MCF 10A (cell line): Measurements from ENCODE around the gene XPO5. TPM values are rescaled to one million over a fixed set of nuclear protein-coding genes. Genes with fewer than 3 reads are reported as not detected.

ENCODE experiments used
- BruUV-seq: library from RNA; stranded (reverse); fragments of 400-500 nt; replicated peaks from 2 replicates; lab custom pipeline; 2021; lab: Mats Ljungman, UMichigan
- CTCF ChIA-PET: fragments of 300-600 bp; sonication (Branson Sonifier 250); formaldehyde crosslinking; extraction: SDS; loops from one replicate; lab custom pipeline; 2021; ENCODE audit warnings: antibody characterized with exemption, inconsistent platforms; lab: Yijun Ruan, JAX
- POLR2A ChIA-PET: fragments of 300-600, 350-650 bp; sonication (Branson Sonifier 250); formaldehyde crosslinking; extraction: SDS; loops from one replicate; lab custom pipeline; 2020; ENCODE audit warnings: antibody characterized with exemption, inconsistent platforms; lab: Yijun Ruan, JAX
- DNase-seq: peaks from one replicate; pipeline ENCODE4 v3.0.0-alpha.2; 2018; ENCODE audit not compliant: unreplicated experiment
- H3K27ac Mint-ChIP-seq: one replicate; pipeline ENCODE4 v1.8.0; 2022; ENCODE audit warnings: mild to moderate bottlenecking, low read depth, mixed read lengths; ENCODE audit not compliant: unreplicated experiment
- H3K27me3 Mint-ChIP-seq: one replicate; pipeline ENCODE4 v1.8.0; 2022; ENCODE audit warnings: mixed read lengths; ENCODE audit not compliant: insufficient read depth, unreplicated experiment
- H3K36me3 Mint-ChIP-seq: one replicate; pipeline ENCODE4 v1.8.0; 2022; ENCODE audit warnings: mild to moderate bottlenecking, moderate library complexity, mixed read lengths; ENCODE audit not compliant: insufficient read depth, unreplicated experiment
- H3K4me1 Mint-ChIP-seq: one replicate; pipeline ENCODE4 v1.8.0; 2022; ENCODE audit warnings: mixed read lengths; ENCODE audit not compliant: insufficient read depth, unreplicated experiment
- H3K4me3 Mint-ChIP-seq: one replicate; pipeline ENCODE4 v1.8.0; 2022; ENCODE audit warnings: mild to moderate bottlenecking, moderate library complexity, mixed read lengths; ENCODE audit not compliant: unreplicated experiment
- H3K9me3 Mint-ChIP-seq: one replicate; pipeline ENCODE4 v1.8.0; 2022; ENCODE audit warnings: mixed read lengths; ENCODE audit not compliant: unreplicated experiment
- intact Hi-C: fragments of 100-400 bp; cut with micrococcal nuclease; formaldehyde crosslinking; loops from 2 replicates; pipeline ENCODE4 v1.14.1; 2022
- total RNA-seq: library from RNA; stranded (reverse); gene quantifications from 2 replicates; pipeline ENCODE4 v1.2.3, GENCODE V29; 2022
- TF ChIP-seq, protein P1 (sequence below): fragments of 200-600 bp; IDR thresholded peaks from one replicate; pipeline ENCODE4 v1.8.0; 2022; ENCODE audit warnings: antibody characterized with exemption, mild to moderate bottlenecking; ENCODE audit not compliant: unreplicated experiment

The XPO5 gene
- total RNA-seq, 1 experiment from 2014 or later: 98.6 TPM

DNA sequence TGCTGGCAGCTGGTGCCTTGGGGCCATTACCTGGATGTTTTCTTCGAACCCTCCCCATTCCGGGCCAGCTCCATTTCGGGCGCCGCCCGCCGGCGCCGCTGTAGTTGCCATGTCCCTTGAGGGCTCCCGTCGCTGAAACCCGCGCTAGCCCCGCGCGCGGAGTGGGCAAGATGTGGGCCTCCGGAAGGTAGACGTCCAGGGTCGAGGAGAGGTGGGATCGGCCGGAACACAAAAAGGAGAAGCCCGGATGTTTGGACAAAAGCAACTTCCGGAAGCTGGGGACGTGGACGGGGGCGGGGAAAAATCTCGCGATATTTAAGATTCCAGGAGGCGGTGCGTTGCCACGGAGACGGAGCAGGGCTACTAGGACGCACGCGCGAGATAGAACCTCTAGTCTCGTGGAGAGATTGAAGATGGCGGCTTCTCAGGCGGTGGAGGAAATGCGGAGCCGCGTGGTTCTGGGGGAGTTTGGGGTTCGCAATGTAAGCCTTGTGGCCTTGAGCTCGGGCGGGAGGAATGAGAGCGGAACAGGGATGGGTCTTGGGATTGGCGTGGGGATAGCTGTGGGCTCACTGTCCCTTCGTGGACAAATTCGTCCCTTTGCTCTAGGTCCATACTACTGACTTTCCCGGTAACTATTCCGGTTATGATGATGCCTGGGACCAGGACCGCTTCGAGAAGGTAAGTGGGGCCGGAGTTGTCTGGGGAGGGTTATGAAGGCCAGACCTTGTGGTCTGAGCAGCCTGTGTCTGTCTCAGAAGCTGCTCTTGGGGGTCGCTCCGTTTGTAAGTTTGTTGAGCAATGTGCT is 58.9 kb downstream of the XPO5 start, which contains the start of the genes POLR1C and YIPF3:
Gene POLR1C, plus strand, starts transcription at position 393 of the 808 bp plus-strand sequence. Its CDS starts 21 bp downstream, at position 414.
Gene YIPF3, minus strand, starts transcription at position 230 of the 808 bp plus-strand sequence. Its CDS starts 119 bp downstream, at position 111.
- intact Hi-C loops: loop anchor here (5.0 kb wide), 1 partner anchor 345 kb away; the partner anchor contains the start of gene SRF
- TSS peak; percentile 67 for BruUV-seq
- Mint-ChIP-seq H3K4me3 (no peak within 1 kb of the TSS), H3K36me3 (peaks cover 28% of the 10 kb centered on the region), H3K9me3 (no peaks in the 10 kb centered on the region), H3K27me3 (no peaks in the 10 kb centered on the region), H3K27ac (no peak within 1 kb of the TSS), H3K4me1 (peaks cover 13% of the 10 kb centered on the region)
- TF ChIP-seq, protein P1, sequence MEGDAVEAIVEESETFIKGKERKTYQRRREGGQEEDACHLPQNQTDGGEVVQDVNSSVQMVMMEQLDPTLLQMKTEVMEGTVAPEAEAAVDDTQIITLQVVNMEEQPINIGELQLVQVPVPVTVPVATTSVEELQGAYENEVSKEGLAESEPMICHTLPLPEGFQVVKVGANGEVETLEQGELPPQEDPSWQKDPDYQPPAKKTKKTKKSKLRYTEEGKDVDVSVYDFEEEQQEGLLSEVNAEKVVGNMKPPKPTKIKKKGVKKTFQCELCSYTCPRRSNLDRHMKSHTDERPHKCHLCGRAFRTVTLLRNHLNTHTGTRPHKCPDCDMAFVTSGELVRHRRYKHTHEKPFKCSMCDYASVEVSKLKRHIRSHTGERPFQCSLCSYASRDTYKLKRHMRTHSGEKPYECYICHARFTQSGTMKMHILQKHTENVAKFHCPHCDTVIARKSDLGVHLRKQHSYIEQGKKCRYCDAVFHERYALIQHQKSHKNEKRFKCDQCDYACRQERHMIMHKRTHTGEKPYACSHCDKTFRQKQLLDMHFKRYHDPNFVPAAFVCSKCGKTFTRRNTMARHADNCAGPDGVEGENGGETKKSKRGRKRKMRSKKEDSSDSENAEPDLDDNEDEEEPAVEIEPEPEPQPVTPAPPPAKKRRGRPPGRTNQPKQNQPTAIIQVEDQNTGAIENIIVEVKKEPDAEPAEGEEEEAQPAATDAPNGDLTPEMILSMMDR: no peak
- POLR2A ChIA-PET: interaction anchor here (0.6 to 3.8 kb wide), 36 partner anchors 9 to 771 kb away, joined by 3 to 27 read pairs (median 4); partner anchors contain the start of genes ABCC10, DLK2, DNPH1 and GTPBP2
- peak; percentile 98 for DNase-seq
- CTCF ChIA-PET: interaction anchor here (0.7 to 2.5 kb wide), 5 partner anchors 9 to 130 kb away, joined by 4 to 8 read pairs (median 4); no protein-coding TSS in a partner anchor

DNA sequence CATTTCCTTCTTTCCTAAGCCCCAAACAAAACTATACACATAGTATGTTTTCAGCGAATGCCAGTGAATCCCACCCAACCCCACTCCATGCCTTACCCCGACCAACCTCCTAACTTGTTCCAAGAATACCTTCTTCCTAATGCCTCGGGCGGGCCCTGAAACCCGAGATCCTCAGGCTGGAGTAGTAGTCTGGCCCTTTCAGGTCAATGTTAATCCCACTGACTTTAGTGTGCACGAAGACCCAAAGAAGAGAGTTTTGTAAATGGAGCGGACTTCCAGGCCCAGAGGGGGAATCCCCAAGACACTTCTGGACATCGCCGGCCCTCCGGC is 59.5 kb downstream of the XPO5 start:
- ChIA-PET POLR2A (interaction anchor here (0.6 to 3.8 kb wide), 20 partner anchors 10 to 518 kb away, joined by 3 to 27 read pairs (median 7); partner anchors contain the start of genes ABCC10, DLK2, DNPH1 and GTPBP2), CTCF (interaction anchor here (1.7 to 1.9 kb wide), 2 partner anchors 9 to 20 kb away, joined by 4 to 7 read pairs; no protein-coding TSS in a partner anchor)
- intact Hi-C loops: loop anchor here (5.0 kb wide), 1 partner anchor 344 kb away; the partner anchor contains the start of gene SRF
- Mint-ChIP-seq H3K36me3 (peaks cover 34% of the 10 kb centered on the region), H3K27me3 (no peaks in the 10 kb centered on the region), H3K9me3 (no peaks in the 10 kb centered on the region), H3K4me1 (peaks cover 13% of the 10 kb centered on the region), H3K27ac (no peak overlapping the region), H3K4me3 (no peak overlapping the region)
- TF ChIP-seq, protein P1: no peak
- TSS peak; percentile 62 for BruUV-seq
- no peak for DNase-seq

DNA sequence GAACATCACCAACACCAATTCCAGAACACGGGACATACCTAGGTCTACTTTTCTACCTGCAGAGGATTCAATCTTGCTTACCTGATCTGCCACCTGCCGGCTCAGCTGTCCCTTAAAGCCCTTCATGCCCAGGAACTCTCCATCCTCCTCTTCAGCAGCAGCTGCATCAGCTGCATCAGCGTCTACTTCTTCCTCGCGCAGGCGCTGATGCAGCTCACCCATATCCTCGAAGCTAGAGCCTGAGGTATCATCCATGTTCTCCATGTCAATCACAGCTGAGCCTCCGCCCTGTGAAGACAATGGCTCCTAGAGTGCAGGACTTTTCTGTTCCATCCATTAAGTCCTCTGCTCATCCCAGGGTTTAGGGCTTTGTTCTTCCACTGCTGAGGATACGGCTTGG is 60.0 kb downstream of the XPO5 start:
- intact Hi-C loops: loop anchor here (5.0 kb wide), 1 partner anchor 344 kb away; the partner anchor contains the start of gene SRF
- ChIA-PET CTCF (interaction anchor here (1.1 to 1.9 kb wide), 3 partner anchors 8 to 19 kb away, joined by 4 to 7 read pairs (median 4); no protein-coding TSS in a partner anchor), POLR2A (interaction anchor here (0.5 to 3.8 kb wide), 10 partner anchors 9 to 342 kb away, joined by 3 to 27 read pairs (median 9); partner anchors contain the start of genes ABCC10, DLK2, DNPH1 and POLH)
- DNase-seq: no peak
- H3K27me3 Mint-ChIP-seq: no peaks in the 10 kb centered on the region
- no TSS peak for BruUV-seq
- TF ChIP-seq, protein P1: no peak
- no peak overlapping the region for H3K4me3 Mint-ChIP-seq
- no peaks in the 10 kb centered on the region for H3K9me3 Mint-ChIP-seq
- H3K4me1 Mint-ChIP-seq: peaks cover 13% of the 10 kb centered on the region
- H3K27ac Mint-ChIP-seq: no peak overlapping the region
- peaks cover 36% of the 10 kb centered on the region for H3K36me3 Mint-ChIP-seq
